K562 (cell line): ENCODE measurements around the gene CORO6. TPM values are rescaled to one million over a fixed set of nuclear protein-coding genes. Genes with fewer than 3 reads are reported as not detected.

Source experiments
- ATF1 ChIP-seq, 2 experiments: fragments of 450-650 bp in 1 of 2; IDR thresholded peaks; 2 replicates each; pipeline ENCODE4 v1.6.1; 2016; ENCODE audit warnings: missing compliant biosample characterization in 1 of 2, missing genetic modification characterization in 1 of 2
- ETS1 ChIP-seq: conservative IDR thresholded peaks from 2 replicates; pipeline ENCODE4 v1.6.1; 2011; ENCODE audit warnings: low read depth, mild to moderate bottlenecking, low read length; ENCODE audit not compliant: control insufficient read depth
- polyA plus RNA-seq, 8 experiments: library from polyadenylated mRNA; depleted of rRNA in 4 of 8; stranded (reverse) in 5 of 8; unstranded in 3 of 8; fragments of >200 nt; fragmentation: Nextera tagmentation in 2 of 8; fragmentation: Illumina TruSeq in 1 of 8; extraction: Ambion mirVana in 2 of 8; extraction: Trizol in 1 of 8; gene quantifications; 2 replicates each; pipeline versions ENCODE4 v1.2.1 to v1.2.3, GENCODE V29; 2011 to 2014; ENCODE audit warnings: inconsistent platforms in 1 of 8, missing spikeins in 1 of 8
- total RNA-seq, 7 experiments: library from RNA; depleted of rRNA in 6 of 7; stranded (reverse); fragments of >200 nt in 6 of 7; fragmentation: Illumina TruSeq in 2 of 7; extraction: Trizol in 2 of 7; gene quantifications; 2 replicates each; pipeline versions ENCODE4 v1.2.1 to v1.2.3, GENCODE V29; 2011 to 2021; ENCODE audit warnings: low replicate concordance in 1 of 7
- TF ChIP-seq, protein P1 (sequence below): fragments of 450-650 bp; IDR thresholded peaks from 2 replicates; pipeline ENCODE4 v1.6.1; 2016; ENCODE audit warnings: mild to moderate bottlenecking, moderate library complexity

Gene CORO6
- total and polyA plus RNA-seq, 9 of the 15 experiments (the other 6 are each of a cell fraction or from before 2014, with no cell fraction given) = 0.04 to 11.9 (median 2.4) TPM

GRCh38 chr17:29572691-29573557 is 49.8 kb downstream of the CORO6 start (continued):
- TF ChIP-seq, protein P1, sequence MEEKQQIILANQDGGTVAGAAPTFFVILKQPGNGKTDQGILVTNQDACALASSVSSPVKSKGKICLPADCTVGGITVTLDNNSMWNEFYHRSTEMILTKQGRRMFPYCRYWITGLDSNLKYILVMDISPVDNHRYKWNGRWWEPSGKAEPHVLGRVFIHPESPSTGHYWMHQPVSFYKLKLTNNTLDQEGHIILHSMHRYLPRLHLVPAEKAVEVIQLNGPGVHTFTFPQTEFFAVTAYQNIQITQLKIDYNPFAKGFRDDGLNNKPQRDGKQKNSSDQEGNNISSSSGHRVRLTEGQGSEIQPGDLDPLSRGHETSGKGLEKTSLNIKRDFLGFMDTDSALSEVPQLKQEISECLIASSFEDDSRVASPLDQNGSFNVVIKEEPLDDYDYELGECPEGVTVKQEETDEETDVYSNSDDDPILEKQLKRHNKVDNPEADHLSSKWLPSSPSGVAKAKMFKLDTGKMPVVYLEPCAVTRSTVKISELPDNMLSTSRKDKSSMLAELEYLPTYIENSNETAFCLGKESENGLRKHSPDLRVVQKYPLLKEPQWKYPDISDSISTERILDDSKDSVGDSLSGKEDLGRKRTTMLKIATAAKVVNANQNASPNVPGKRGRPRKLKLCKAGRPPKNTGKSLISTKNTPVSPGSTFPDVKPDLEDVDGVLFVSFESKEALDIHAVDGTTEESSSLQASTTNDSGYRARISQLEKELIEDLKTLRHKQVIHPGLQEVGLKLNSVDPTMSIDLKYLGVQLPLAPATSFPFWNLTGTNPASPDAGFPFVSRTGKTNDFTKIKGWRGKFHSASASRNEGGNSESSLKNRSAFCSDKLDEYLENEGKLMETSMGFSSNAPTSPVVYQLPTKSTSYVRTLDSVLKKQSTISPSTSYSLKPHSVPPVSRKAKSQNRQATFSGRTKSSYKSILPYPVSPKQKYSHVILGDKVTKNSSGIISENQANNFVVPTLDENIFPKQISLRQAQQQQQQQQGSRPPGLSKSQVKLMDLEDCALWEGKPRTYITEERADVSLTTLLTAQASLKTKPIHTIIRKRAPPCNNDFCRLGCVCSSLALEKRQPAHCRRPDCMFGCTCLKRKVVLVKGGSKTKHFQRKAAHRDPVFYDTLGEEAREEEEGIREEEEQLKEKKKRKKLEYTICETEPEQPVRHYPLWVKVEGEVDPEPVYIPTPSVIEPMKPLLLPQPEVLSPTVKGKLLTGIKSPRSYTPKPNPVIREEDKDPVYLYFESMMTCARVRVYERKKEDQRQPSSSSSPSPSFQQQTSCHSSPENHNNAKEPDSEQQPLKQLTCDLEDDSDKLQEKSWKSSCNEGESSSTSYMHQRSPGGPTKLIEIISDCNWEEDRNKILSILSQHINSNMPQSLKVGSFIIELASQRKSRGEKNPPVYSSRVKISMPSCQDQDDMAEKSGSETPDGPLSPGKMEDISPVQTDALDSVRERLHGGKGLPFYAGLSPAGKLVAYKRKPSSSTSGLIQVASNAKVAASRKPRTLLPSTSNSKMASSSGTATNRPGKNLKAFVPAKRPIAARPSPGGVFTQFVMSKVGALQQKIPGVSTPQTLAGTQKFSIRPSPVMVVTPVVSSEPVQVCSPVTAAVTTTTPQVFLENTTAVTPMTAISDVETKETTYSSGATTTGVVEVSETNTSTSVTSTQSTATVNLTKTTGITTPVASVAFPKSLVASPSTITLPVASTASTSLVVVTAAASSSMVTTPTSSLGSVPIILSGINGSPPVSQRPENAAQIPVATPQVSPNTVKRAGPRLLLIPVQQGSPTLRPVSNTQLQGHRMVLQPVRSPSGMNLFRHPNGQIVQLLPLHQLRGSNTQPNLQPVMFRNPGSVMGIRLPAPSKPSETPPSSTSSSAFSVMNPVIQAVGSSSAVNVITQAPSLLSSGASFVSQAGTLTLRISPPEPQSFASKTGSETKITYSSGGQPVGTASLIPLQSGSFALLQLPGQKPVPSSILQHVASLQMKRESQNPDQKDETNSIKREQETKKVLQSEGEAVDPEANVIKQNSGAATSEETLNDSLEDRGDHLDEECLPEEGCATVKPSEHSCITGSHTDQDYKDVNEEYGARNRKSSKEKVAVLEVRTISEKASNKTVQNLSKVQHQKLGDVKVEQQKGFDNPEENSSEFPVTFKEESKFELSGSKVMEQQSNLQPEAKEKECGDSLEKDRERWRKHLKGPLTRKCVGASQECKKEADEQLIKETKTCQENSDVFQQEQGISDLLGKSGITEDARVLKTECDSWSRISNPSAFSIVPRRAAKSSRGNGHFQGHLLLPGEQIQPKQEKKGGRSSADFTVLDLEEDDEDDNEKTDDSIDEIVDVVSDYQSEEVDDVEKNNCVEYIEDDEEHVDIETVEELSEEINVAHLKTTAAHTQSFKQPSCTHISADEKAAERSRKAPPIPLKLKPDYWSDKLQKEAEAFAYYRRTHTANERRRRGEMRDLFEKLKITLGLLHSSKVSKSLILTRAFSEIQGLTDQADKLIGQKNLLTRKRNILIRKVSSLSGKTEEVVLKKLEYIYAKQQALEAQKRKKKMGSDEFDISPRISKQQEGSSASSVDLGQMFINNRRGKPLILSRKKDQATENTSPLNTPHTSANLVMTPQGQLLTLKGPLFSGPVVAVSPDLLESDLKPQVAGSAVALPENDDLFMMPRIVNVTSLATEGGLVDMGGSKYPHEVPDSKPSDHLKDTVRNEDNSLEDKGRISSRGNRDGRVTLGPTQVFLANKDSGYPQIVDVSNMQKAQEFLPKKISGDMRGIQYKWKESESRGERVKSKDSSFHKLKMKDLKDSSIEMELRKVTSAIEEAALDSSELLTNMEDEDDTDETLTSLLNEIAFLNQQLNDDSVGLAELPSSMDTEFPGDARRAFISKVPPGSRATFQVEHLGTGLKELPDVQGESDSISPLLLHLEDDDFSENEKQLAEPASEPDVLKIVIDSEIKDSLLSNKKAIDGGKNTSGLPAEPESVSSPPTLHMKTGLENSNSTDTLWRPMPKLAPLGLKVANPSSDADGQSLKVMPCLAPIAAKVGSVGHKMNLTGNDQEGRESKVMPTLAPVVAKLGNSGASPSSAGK = peak; percentile 55
- TF ChIP-seq ETS1 = peak; percentile 50; the same call in 1 of the 2 replicates
- TF ChIP-seq ATF1 (CRISPR knock-in tag; IDR thresholded peaks at IDR 0.05) = no peak
- TF ChIP-seq ATF1 (tag; IDR thresholded peaks at IDR 0.05) = 0 out of 2 replicates have a peak, but pooled peaks have one; percentile 17
